ENCODE data around the gene KCNJ5.

KCNJ5 gene

GRCh38 chr11:128926000-128926399 is 34.8 kb downstream of the KCNJ5 start:
- DNase-seq (ENCODE audit: low read depth): no peak
- H3K4me3 ChIP-seq (ENCODE audit: low read depth, low read length): no peak overlapping the region

GRCh38 chr11:128926437-128927107 is 35.4 kb downstream of the KCNJ5 start:
- no peak overlapping the region for H3K4me3 ChIP-seq (ENCODE audit: low read depth, low read length)
- DNase-seq (ENCODE audit: low read depth): no peak

- no peak overlapping the region for H3K4me3 ChIP-seq (ENCODE audit: low read depth, low read length)
- DNase-seq (ENCODE audit: low read depth): no peak
Measured at GRCh38 chr11:128927108-128927461, 35.9 kb downstream of the KCNJ5 start.

GRCh38 chr11:128927683-128928336 is 36.7 kb downstream of the KCNJ5 start:
- DNase-seq (ENCODE audit: low read depth): no peak
- H3K4me3 ChIP-seq (ENCODE audit: low read depth, low read length): no peak overlapping the region

GRCh38 chr11:128928400-128928799 is 37.2 kb downstream of the KCNJ5 start:
- DNase-seq (ENCODE audit: low read depth): no peak

GRCh38 chr11:128929468-128929867 is 38.3 kb downstream of the KCNJ5 start:
- no peak for DNase-seq (ENCODE audit: low read depth)
- H3K4me3 ChIP-seq (ENCODE audit: low read depth, low read length): no peak overlapping the region

More at GRCh38 chr11:128928400-128928799, 37.2 kb downstream of the KCNJ5 start:
- H3K4me3 ChIP-seq (ENCODE audit: low read depth, low read length): no peak overlapping the region

- H3K4me3 ChIP-seq (ENCODE audit: low read depth, low read length): no peak overlapping the region
- no peak for DNase-seq (ENCODE audit: low read depth)
Measured at GRCh38 chr11:128929991-128930390, 38.8 kb downstream of the KCNJ5 start.

- H3K4me3 ChIP-seq (ENCODE audit: low read depth, low read length): no peak overlapping the region
Measured at GRCh38 chr11:128931066-128931465, 39.9 kb downstream of the KCNJ5 start.

GRCh38 chr11:128931668-128932067 is 40.5 kb downstream of the KCNJ5 start:
- H3K4me3 ChIP-seq (ENCODE audit: low read depth, low read length): no peak overlapping the region
- peak; percentile 42 for DNase-seq (ENCODE audit: low read depth)

More at GRCh38 chr11:128931066-128931465, 39.9 kb downstream of the KCNJ5 start:
- no peak for DNase-seq (ENCODE audit: low read depth)

GRCh38 chr11:128933481-128934178 is 42.5 kb downstream of the KCNJ5 start:
- DNase-seq (ENCODE audit: low read depth): no peak
- H3K4me3 ChIP-seq (ENCODE audit: low read depth, low read length): no peak overlapping the region

- DNase-seq (ENCODE audit: low read depth): no peak
- no peak overlapping the region for H3K4me3 ChIP-seq (ENCODE audit: low read depth, low read length)
Measured at GRCh38 chr11:128934351-128934750, 43.2 kb downstream of the KCNJ5 start.

GRCh38 chr11:128934926-128935325 is 43.8 kb downstream of the KCNJ5 start:
- no peak overlapping the region for H3K4me3 ChIP-seq (ENCODE audit: low read depth, low read length)
- no peak for DNase-seq (ENCODE audit: low read depth)

- DNase-seq (ENCODE audit: low read depth): no peak
- no peak overlapping the region for H3K4me3 ChIP-seq (ENCODE audit: low read depth, low read length)
Measured at GRCh38 chr11:128936606-128937251, 45.6 kb downstream of the KCNJ5 start.

- H3K4me3 ChIP-seq (ENCODE audit: low read depth, low read length): no peak overlapping the region
- DNase-seq (ENCODE audit: low read depth): no peak
Measured at GRCh38 chr11:128937480-128937879, 46.3 kb downstream of the KCNJ5 start.

GRCh38 chr11:128938156-128938885 is 47.2 kb downstream of the KCNJ5 start:
- DNase-seq (ENCODE audit: low read depth): no peak
- H3K4me3 ChIP-seq (ENCODE audit: low read depth, low read length): no peak overlapping the region

- no peak overlapping the region for H3K4me3 ChIP-seq (ENCODE audit: low read depth, low read length)
- DNase-seq (ENCODE audit: low read depth): no peak
Measured at GRCh38 chr11:128939591-128939990, 48.4 kb downstream of the KCNJ5 start.

- no peak overlapping the region for H3K4me3 ChIP-seq (ENCODE audit: low read depth, low read length)
- no peak for DNase-seq (ENCODE audit: low read depth)
Measured at GRCh38 chr11:128940156-128940555, 49.0 kb downstream of the KCNJ5 start.

GRCh38 chr11:128940603-128941002 is 49.4 kb downstream of the KCNJ5 start:
- no peak for DNase-seq (ENCODE audit: low read depth)
- no peak overlapping the region for H3K4me3 ChIP-seq (ENCODE audit: low read depth, low read length)

GRCh38 chr11:128941110-128941509 is 50.0 kb downstream of the KCNJ5 start:
- no peak overlapping the region for H3K4me3 ChIP-seq (ENCODE audit: low read depth, low read length)
- no peak for DNase-seq (ENCODE audit: low read depth)
